GM12801 (cell line): Measurements from ENCODE around the gene CAPZA1.

Experiments used
- CTCF ChIP-seq: IDR thresholded peaks from one replicate; pipeline ENCODE4 v1.5.1; 2011; ENCODE audit warnings: control low read depth; ENCODE audit not compliant: insufficient read length; ENCODE audit errors: extremely low read depth

The CAPZA1 gene

GRCh38 chr1:112699425-112700144 lies 80.0 kb downstream of the CAPZA1 start:
- no peak for TF ChIP-seq CTCF

GRCh38 chr1:112700290-112701226 lies 80.9 kb downstream of the CAPZA1 start:
- no peak for TF ChIP-seq CTCF

GRCh38 chr1:112701227-112702066 lies 81.8 kb downstream of the CAPZA1 start:
- no peak for TF ChIP-seq CTCF

- no peak for TF ChIP-seq CTCF
Measured at GRCh38 chr1:112702067-112702395, 82.4 kb downstream of the CAPZA1 start.

- TF ChIP-seq CTCF: no peak
Measured at GRCh38 chr1:112702420-112703261, 83.0 kb downstream of the CAPZA1 start.

- no peak for TF ChIP-seq CTCF
Measured at GRCh38 chr1:112703706-112704105, 84.1 kb downstream of the CAPZA1 start.
